SK-N-SH (cell line): Measurements from ENCODE around the gene GPR157. TPM values are rescaled to one million over a fixed set of nuclear protein-coding genes. Genes with fewer than 3 reads are reported as not detected.

ENCODE experiments used
- CTCF ChIA-PET: fragments of 300-600, 350-600 bp; formaldehyde crosslinking; extraction: SDS; loops from one replicate; lab custom pipeline; 2021; lab: Yijun Ruan, JAX
- POLR2A ChIA-PET: fragments of 350-600 bp; sonication (Branson Sonifier 250); formaldehyde crosslinking; extraction: SDS; loops from one replicate; lab custom pipeline; 2020; ENCODE audit warnings: antibody characterized with exemption, inconsistent platforms; lab: Yijun Ruan, JAX
- DNase-seq: peaks from one replicate; pipeline ENCODE4 v3.0.0; 2012
- H2AFZ ChIP-seq: fragments of 200-600 bp; sonication (generic); 2 replicates; pipeline ENCODE4 v1.8.1; 2016; ENCODE audit warnings: antibody characterized with exemption, mild to moderate bottlenecking, low read depth
- H3F3A ChIP-seq: fragments of 200-600 bp; sonication (generic); replicated peaks from 2 replicates; pipeline ENCODE3; 2016; ENCODE audit warnings: antibody characterized with exemption, mild to moderate bottlenecking; ENCODE audit not compliant: insufficient read depth
- H3K27ac ChIP-seq, 2 experiments: fragments of 200-500 bp in 1 of 2; fragments of 200-600 bp in 1 of 2; sonication (Bioruptor generic) in 1 of 2; sonication (generic), shearing (Covaris generic) in 1 of 2; 2 replicates each; pipeline versions ENCODE4 v1.5.1 to v1.6.1; 2014 to 2016; ENCODE audit warnings: low read depth in 2 of 2, inconsistent platforms in 1 of 2, low read length in 1 of 2, mild to moderate bottlenecking in 1 of 2, mixed read lengths in 1 of 2
- H3K27me3 ChIP-seq: fragments of 200-600 bp; sonication (generic), shearing (Covaris generic); 2 replicates; pipeline ENCODE4 v1.6.1; 2016; ENCODE audit warnings: mixed run types; ENCODE audit not compliant: insufficient read depth
- H3K36me3 ChIP-seq, 2 experiments: fragments of 200-500 bp in 1 of 2; fragments of 200-600 bp in 1 of 2; sonication (Bioruptor generic) in 1 of 2; sonication (generic) in 1 of 2; replicated peaks in 1 of 2; 2 replicates each; pipeline versions ENCODE3 to v1.5.1; 2014 to 2016; ENCODE audit warnings: low read length in 1 of 2, mild to moderate bottlenecking in 1 of 2; ENCODE audit not compliant: insufficient read depth in 2 of 2, control insufficient read depth in 1 of 2
- H3K4me1 ChIP-seq, 2 experiments: fragments of 200-500 bp in 1 of 2; fragments of 200-600 bp in 1 of 2; sonication (Bioruptor generic) in 1 of 2; sonication (generic), shearing (Covaris generic) in 1 of 2; 2 replicates each; pipeline versions ENCODE4 v1.5.1 to v1.6.1; 2014 to 2016; ENCODE audit warnings: low read depth in 1 of 2, low read length in 1 of 2, mixed run types in 1 of 2; ENCODE audit not compliant: insufficient read depth in 2 of 2, control insufficient read depth in 1 of 2
- H3K4me2 ChIP-seq: fragments of 200-600 bp; sonication (generic), shearing (Covaris generic); 2 replicates; pipeline ENCODE4 v1.6.1; 2017; ENCODE audit warnings: mixed run types
- H3K4me3 ChIP-seq, 2 experiments: fragments of 200-500 bp in 1 of 2; fragments of 200-600 bp in 1 of 2; sonication (Bioruptor generic) in 1 of 2; sonication (generic), shearing (Covaris generic) in 1 of 2; 2 replicates each; pipeline versions ENCODE4 v1.5.1 to v1.8.1; 2014 to 2016; ENCODE audit warnings: low read depth in 2 of 2, inconsistent platforms in 1 of 2, low read length in 1 of 2, mild to moderate bottlenecking in 1 of 2, mixed read lengths in 1 of 2, moderate library complexity in 1 of 2
- H3K79me2 ChIP-seq: fragments of 200-600 bp; sonication (generic); 2 replicates; pipeline ENCODE4 v1.8.1; 2017; ENCODE audit warnings: mild to moderate bottlenecking; ENCODE audit not compliant: insufficient read depth
- H3K9ac ChIP-seq: fragments of 200-600 bp; sonication (generic); 2 replicates; pipeline ENCODE4 v1.6.1; 2017; ENCODE audit warnings: mixed run types
- H3K9me2 ChIP-seq: fragments of 200-600 bp; sonication (generic); 2 replicates; pipeline ENCODE4 v1.6.1; 2017; ENCODE audit warnings: mixed run types
- H3K9me3 ChIP-seq: fragments of 200-600 bp; sonication (generic); 2 replicates; pipeline ENCODE4 v1.6.1; 2017; ENCODE audit warnings: mixed run types, mild to moderate bottlenecking, moderate library complexity
- H4K20me1 ChIP-seq: fragments of 200-600 bp; sonication (generic); 2 replicates; pipeline ENCODE4 v1.6.1; 2017; ENCODE audit warnings: mild to moderate bottlenecking, mixed run types; ENCODE audit not compliant: insufficient read depth
- FOSL2 ChIP-seq: IDR thresholded peaks from 2 replicates; pipeline ENCODE4 v1.4.0; 2012; ENCODE audit warnings: low read depth, mild to moderate bottlenecking, moderate library complexity, borderline replicate concordance
- FOXJ3 ChIP-seq: sonication (generic); formaldehyde crosslinking; IDR thresholded peaks from 2 replicates; pipeline ENCODE4 v1.5.1; 2020; ENCODE audit warnings: mild to moderate bottlenecking, missing genetic modification reagents
- FOXM1 ChIP-seq: IDR thresholded peaks from 2 replicates; pipeline ENCODE4 v1.4.0; 2012; ENCODE audit warnings: low read depth, mild to moderate bottlenecking
- GABPA ChIP-seq: IDR thresholded peaks from 2 replicates; pipeline ENCODE4 v1.4.0; 2012; ENCODE audit warnings: low read depth, mild to moderate bottlenecking
- GATA2 ChIP-seq: sonication (generic); formaldehyde crosslinking; IDR thresholded peaks from 2 replicates; pipeline ENCODE4 v1.5.0; 2020; ENCODE audit warnings: mild to moderate bottlenecking, missing genetic modification reagents
- MEF2A ChIP-seq: IDR thresholded peaks from 2 replicates; pipeline ENCODE4 v1.4.0; 2012; ENCODE audit warnings: low read depth, borderline replicate concordance
- MXI1 ChIP-seq: IDR thresholded peaks from 2 replicates; pipeline ENCODE4 v1.6.1; 2012; ENCODE audit warnings: mild to moderate bottlenecking, low read depth, low read length, improper control_type of control experiment
- POLR2AphosphoS5 ChIP-seq: IDR thresholded peaks from 2 replicates; pipeline ENCODE4 v1.6.1; 2012; ENCODE audit warnings: low read depth, low read length
- RAD21 ChIP-seq: IDR thresholded peaks from 2 replicates; pipeline ENCODE4 v1.6.1; 2012; ENCODE audit warnings: mild to moderate bottlenecking, low read length
- RFX5 ChIP-seq: IDR thresholded peaks from 2 replicates; pipeline ENCODE4 v1.6.1; 2012; ENCODE audit warnings: mild to moderate bottlenecking, improper control_type of control experiment, low read length
- RXRA ChIP-seq: IDR thresholded peaks from 2 replicates; pipeline ENCODE4 v1.4.0; 2012; ENCODE audit warnings: low read depth, mild to moderate bottlenecking, borderline replicate concordance
- SIN3A ChIP-seq: IDR thresholded peaks from 2 replicates; pipeline ENCODE4 v1.6.1; 2012; ENCODE audit warnings: low read depth, mild to moderate bottlenecking, low read length, moderate library complexity, borderline replicate concordance
- TCF12 ChIP-seq: IDR thresholded peaks from 2 replicates; pipeline ENCODE4 v1.4.0; 2012
- WGBS: methylation state at CpG from one replicate; pipeline ENCODE4 v1.1.6; 2017; ENCODE audit warnings: low lambda C conversion rate; 5-methylcytosine and 5-hydroxymethylcytosine counted together
- polyA plus RNA-seq, 3 experiments: library from polyadenylated mRNA; depleted of rRNA; stranded (reverse); fragments of >200 nt; gene quantifications; 2 replicates each; pipeline ENCODE4 v1.2.3, GENCODE V29; 2012
- TF ChIP-seq, protein P1 (sequence below): IDR thresholded peaks from 2 replicates; pipeline ENCODE4 v1.4.0; 2012; ENCODE audit warnings: low read depth, borderline replicate concordance
- TF ChIP-seq, protein P2 (sequence below): fragments of 150-350 bp; IDR thresholded peaks from 2 replicates; pipeline ENCODE4 v1.6.1; 2016; ENCODE audit warnings: mild to moderate bottlenecking, low read depth, low read length
- TF ChIP-seq, protein P3 (sequence below): IDR thresholded peaks from 2 replicates; pipeline ENCODE4 v1.6.1; 2012; ENCODE audit warnings: mild to moderate bottlenecking, low read depth, low read length, moderate library complexity
- TF ChIP-seq, protein P4 (sequence below): IDR thresholded peaks from 2 replicates; pipeline ENCODE4 v1.4.0; 2012; ENCODE audit warnings: low read depth

The GPR157 gene
- polyA plus RNA-seq, 1 of the 3 experiments (the other 2 are of a cell fraction), result 1.8 TPM

DNA sequence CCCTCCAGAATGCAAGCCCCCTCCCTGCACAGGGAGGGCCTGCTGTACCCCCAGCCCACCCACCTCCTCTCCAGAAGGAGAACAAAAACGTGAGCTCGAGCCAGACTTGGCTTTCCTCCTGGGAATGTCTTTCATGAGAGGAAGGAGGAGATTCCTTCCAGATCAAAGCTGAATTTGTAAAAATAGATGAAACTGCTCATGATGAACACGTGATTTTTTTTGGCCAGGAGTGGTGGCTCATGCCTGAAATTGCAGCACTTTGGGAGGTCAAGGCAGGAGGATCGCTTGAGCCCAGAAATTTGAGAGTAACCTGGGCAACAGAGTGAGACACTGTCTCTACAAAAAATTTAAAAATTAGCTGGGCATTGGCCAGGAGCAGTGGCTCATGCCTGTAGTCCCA lies 21.8 kb downstream of the GPR157 start:
- Histone ChIP-seq H3K4me2 (no peak overlapping the region), H3K9me2 (no peaks in the 10 kb centered on the region), H3K27ac (no peak overlapping the region), H4K20me1 (no peaks in the 10 kb centered on the region), H3K79me2 (no peaks in the 10 kb centered on the region), H3K4me1 (peaks cover 0 to 2% of the 10 kb centered on the region in 2 experiments; a peak in 1 of 4 replicates), H2AFZ (no peak overlapping the region), H3K9me3 (no peaks in the 10 kb centered on the region), H3K36me3 (peaks cover 0 to 3% of the 10 kb centered on the region in 2 experiments), H3F3A (no peaks in the 10 kb centered on the region), H3K27me3 (no peaks in the 10 kb centered on the region), H3K9ac (no peak overlapping the region), H3K4me3 (no peak overlapping the region)
- WGBS, result 83% methylated on average over 4 of the region's 4 CpGs
- TF ChIP-seq MXI1 (no peak), FOXJ3 (CRISPR knock-in tag) (no peak), RAD21 (no peak), GABPA (no peak), GATA2 (CRISPR knock-in tag) (no peak), FOXM1 (no peak), POLR2AphosphoS5 (no peak), TCF12 (no peak), MEF2A (no peak), RXRA (no peak), RFX5 (no peak), SIN3A (no peak), FOSL2 (no peak)
- TF ChIP-seq, protein P1, sequence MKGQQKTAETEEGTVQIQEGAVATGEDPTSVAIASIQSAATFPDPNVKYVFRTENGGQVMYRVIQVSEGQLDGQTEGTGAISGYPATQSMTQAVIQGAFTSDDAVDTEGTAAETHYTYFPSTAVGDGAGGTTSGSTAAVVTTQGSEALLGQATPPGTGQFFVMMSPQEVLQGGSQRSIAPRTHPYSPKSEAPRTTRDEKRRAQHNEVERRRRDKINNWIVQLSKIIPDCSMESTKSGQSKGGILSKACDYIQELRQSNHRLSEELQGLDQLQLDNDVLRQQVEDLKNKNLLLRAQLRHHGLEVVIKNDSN, result no peak
- TF ChIP-seq, protein P2, sequence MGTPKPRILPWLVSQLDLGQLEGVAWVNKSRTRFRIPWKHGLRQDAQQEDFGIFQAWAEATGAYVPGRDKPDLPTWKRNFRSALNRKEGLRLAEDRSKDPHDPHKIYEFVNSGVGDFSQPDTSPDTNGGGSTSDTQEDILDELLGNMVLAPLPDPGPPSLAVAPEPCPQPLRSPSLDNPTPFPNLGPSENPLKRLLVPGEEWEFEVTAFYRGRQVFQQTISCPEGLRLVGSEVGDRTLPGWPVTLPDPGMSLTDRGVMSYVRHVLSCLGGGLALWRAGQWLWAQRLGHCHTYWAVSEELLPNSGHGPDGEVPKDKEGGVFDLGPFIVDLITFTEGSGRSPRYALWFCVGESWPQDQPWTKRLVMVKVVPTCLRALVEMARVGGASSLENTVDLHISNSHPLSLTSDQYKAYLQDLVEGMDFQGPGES, result no peak
- TF ChIP-seq, protein P3, sequence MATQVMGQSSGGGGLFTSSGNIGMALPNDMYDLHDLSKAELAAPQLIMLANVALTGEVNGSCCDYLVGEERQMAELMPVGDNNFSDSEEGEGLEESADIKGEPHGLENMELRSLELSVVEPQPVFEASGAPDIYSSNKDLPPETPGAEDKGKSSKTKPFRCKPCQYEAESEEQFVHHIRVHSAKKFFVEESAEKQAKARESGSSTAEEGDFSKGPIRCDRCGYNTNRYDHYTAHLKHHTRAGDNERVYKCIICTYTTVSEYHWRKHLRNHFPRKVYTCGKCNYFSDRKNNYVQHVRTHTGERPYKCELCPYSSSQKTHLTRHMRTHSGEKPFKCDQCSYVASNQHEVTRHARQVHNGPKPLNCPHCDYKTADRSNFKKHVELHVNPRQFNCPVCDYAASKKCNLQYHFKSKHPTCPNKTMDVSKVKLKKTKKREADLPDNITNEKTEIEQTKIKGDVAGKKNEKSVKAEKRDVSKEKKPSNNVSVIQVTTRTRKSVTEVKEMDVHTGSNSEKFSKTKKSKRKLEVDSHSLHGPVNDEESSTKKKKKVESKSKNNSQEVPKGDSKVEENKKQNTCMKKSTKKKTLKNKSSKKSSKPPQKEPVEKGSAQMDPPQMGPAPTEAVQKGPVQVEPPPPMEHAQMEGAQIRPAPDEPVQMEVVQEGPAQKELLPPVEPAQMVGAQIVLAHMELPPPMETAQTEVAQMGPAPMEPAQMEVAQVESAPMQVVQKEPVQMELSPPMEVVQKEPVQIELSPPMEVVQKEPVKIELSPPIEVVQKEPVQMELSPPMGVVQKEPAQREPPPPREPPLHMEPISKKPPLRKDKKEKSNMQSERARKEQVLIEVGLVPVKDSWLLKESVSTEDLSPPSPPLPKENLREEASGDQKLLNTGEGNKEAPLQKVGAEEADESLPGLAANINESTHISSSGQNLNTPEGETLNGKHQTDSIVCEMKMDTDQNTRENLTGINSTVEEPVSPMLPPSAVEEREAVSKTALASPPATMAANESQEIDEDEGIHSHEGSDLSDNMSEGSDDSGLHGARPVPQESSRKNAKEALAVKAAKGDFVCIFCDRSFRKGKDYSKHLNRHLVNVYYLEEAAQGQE, result no peak
- TF ChIP-seq, protein P4, sequence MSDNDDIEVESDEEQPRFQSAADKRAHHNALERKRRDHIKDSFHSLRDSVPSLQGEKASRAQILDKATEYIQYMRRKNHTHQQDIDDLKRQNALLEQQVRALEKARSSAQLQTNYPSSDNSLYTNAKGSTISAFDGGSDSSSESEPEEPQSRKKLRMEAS, result no peak
- ChIA-PET POLR2A (no interaction called here), CTCF (interaction anchor here (1.3 to 6.7 kb wide), 5 partner anchors 35 to 384 kb away, joined by 4 to 138 read pairs (median 8); no protein-coding TSS in a partner anchor)
- DNase-seq, result no peak
